ENCODE results near the gene USHBP1. TPM values are rescaled to one million over a fixed set of nuclear protein-coding genes. Genes with fewer than 3 reads are reported as not detected.

USHBP1 gene
- total and polyA plus RNA-seq, 2 of the 13 experiments (the other 11 are each of a cell fraction or from before 2014, with no cell fraction given), result 0.15 to 1.5 TPM

DNA sequence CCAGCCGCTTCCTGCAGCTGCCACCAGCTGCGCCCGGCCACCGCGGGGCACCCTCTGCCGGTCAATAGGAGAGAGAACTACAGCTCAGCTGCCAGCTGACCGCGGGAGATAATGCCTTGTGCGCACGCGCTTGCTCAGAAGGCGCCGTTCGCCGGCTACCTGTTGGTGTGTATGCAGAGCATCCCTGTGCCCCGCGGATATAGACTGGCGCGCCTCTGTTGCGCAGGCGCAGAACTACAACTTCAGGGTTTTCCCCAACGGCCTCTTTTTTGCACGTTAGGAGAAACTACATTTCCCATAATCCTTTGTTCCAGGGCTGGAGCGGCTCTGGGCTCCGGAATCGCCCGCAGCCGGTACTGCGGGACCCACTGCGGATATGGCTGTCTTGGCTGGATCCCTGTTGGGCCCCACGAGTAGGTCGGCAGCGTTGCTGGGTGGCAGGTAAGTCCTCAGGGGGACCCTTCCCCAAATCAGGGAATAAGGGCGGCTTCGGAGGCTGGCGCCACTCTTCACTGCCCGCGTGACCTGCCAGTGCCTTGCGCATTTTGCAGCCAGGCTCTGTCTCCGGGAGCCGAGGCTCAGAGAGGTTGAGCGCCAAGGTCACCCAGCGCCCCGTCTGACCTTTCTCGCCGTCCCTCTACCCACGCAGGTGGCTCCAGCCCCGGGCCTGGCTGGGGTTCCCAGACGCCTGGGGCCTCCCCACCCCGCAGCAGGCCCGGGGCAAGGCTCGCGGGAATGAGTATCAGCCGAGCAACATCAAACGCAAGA, 41.2 kb upstream of the USHBP1 start, which contains the start of gene MRPL34 (continued):
- TF ChIP-seq RCOR2 (CRISPR knock-in tag; IDR thresholded peaks at IDR 0.05), result no peak
- TF ChIP-seq, protein P1, sequence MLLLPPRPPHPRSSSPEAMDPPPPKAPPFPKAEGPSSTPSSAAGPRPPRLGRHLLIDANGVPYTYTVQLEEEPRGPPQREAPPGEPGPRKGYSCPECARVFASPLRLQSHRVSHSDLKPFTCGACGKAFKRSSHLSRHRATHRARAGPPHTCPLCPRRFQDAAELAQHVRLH (CRISPR knock-in tag; IDR thresholded peaks at IDR 0.05; ENCODE audit: borderline replicate concordance, low read depth), result 0 out of 2 replicates have a peak, but pooled peaks have one; percentile 67
- no peak for TF ChIP-seq ZNF326 (CRISPR knock-in tag; IDR thresholded peaks at IDR 0.05; ENCODE audit: borderline replicate concordance)
- no peak for TF ChIP-seq ZNF383 (CRISPR knock-in tag; IDR thresholded peaks at IDR 0.05; ENCODE audit: borderline replicate concordance)
- peak; percentile 43; the same call in 1 of the 2 replicates for TF ChIP-seq E2F5 (CRISPR knock-in tag; conservative IDR thresholded peaks at IDR 0.05)
- TF ChIP-seq ETV5 (CRISPR knock-in tag; IDR thresholded peaks at IDR 0.05; ENCODE audit: borderline replicate concordance), result peak; percentile 87; the same call in 1 of the 2 replicates
- TF ChIP-seq RARA (CRISPR knock-in tag; IDR thresholded peaks at IDR 0.05), result 0 out of 2 replicates have a peak, but pooled peaks have one; percentile 23
- TF ChIP-seq ZNF879 (CRISPR knock-in tag; IDR thresholded peaks at IDR 0.05), result no peak
- TF ChIP-seq NKX3-1 (CRISPR knock-in tag; IDR thresholded peaks at IDR 0.05), result peak; percentile 39; the same call in 1 of the 2 replicates
- TF ChIP-seq NR2C2 (CRISPR knock-in tag; IDR thresholded peaks at IDR 0.05; ENCODE audit: borderline replicate concordance), result peak; percentile 86
- no peak for TF ChIP-seq ATF4 (CRISPR knock-in tag; IDR thresholded peaks at IDR 0.05)
- TF ChIP-seq, protein P2, sequence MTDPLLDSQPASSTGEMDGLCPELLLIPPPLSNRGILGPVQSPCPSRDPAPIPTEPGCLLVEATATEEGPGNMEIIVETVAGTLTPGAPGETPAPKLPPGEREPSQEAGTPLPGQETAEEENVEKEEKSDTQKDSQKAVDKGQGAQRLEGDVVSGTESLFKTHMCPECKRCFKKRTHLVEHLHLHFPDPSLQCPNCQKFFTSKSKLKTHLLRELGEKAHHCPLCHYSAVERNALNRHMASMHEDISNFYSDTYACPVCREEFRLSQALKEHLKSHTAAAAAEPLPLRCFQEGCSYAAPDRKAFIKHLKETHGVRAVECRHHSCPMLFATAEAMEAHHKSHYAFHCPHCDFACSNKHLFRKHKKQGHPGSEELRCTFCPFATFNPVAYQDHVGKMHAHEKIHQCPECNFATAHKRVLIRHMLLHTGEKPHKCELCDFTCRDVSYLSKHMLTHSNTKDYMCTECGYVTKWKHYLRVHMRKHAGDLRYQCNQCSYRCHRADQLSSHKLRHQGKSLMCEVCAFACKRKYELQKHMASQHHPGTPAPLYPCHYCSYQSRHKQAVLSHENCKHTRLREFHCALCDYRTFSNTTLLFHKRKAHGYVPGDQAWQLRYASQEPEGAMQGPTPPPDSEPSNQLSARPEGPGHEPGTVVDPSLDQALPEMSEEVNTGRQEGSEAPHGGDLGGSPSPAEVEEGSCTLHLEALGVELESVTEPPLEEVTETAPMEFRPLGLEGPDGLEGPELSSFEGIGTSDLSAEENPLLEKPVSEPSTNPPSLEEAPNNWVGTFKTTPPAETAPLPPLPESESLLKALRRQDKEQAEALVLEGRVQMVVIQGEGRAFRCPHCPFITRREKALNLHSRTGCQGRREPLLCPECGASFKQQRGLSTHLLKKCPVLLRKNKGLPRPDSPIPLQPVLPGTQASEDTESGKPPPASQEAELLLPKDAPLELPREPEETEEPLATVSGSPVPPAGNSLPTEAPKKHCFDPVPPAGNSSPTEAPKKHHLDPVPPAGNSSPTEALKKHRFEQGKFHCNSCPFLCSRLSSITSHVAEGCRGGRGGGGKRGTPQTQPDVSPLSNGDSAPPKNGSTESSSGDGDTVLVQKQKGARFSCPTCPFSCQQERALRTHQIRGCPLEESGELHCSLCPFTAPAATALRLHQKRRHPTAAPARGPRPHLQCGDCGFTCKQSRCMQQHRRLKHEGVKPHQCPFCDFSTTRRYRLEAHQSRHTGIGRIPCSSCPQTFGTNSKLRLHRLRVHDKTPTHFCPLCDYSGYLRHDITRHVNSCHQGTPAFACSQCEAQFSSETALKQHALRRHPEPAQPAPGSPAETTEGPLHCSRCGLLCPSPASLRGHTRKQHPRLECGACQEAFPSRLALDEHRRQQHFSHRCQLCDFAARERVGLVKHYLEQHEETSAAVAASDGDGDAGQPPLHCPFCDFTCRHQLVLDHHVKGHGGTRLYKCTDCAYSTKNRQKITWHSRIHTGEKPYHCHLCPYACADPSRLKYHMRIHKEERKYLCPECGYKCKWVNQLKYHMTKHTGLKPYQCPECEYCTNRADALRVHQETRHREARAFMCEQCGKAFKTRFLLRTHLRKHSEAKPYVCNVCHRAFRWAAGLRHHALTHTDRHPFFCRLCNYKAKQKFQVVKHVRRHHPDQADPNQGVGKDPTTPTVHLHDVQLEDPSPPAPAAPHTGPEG (CRISPR knock-in tag; IDR thresholded peaks at IDR 0.05), result peak; percentile 89
- TF ChIP-seq FIP1L1 (IDR thresholded peaks at IDR 0.05; ENCODE audit: borderline replicate concordance, insufficient read depth, low read depth, low read length), result no peak
- 0 out of 2 replicates have a peak, but pooled peaks have one; percentile 11 for TF ChIP-seq MAFF (IDR thresholded peaks at IDR 0.05; ENCODE audit: low read depth, low read length)
- no peak for TF ChIP-seq ZNF468 (CRISPR knock-in tag; IDR thresholded peaks at IDR 0.05)
- no peak for TF ChIP-seq FOXM1 (CRISPR knock-in tag; IDR thresholded peaks at IDR 0.05)
- 0 out of 2 replicates have a peak, but pooled peaks have one; percentile 45 for TF ChIP-seq ZNF276 (CRISPR knock-in tag; IDR thresholded peaks at IDR 0.05; ENCODE audit: low read depth)
- 0 out of 2 replicates have a peak, but pooled peaks have one; percentile 82 for TF ChIP-seq ZFYVE20 (CRISPR knock-in tag; IDR thresholded peaks at IDR 0.05; ENCODE audit: borderline replicate concordance, low read depth)

Data from HepG2 (cell line).